ENCODE results near the gene F13B.

F13B gene

GRCh38 chr1:197041486-197042353 lies 25.3 kb downstream of the F13B start:
- TF ChIP-seq TAF1 (IDR thresholded peaks at IDR 0.05; ENCODE audit: borderline replicate concordance, insufficient read depth, low read length), result no peak
- TF ChIP-seq POLR2AphosphoS5 (IDR thresholded peaks at IDR 0.05; ENCODE audit: low read depth, low read length), result no peak
- no peak for TF ChIP-seq REST (IDR thresholded peaks at IDR 0.05; ENCODE audit: insufficient read depth in 1 of 2, low read depth in 2 of 2, low read length in 2 of 2)
- no peak for TF ChIP-seq FOXP2 (optimal IDR thresholded peaks at IDR 0.05; ENCODE audit: borderline replicate concordance, extremely low read depth, extremely low read length, insufficient read depth)
- no peak for TF ChIP-seq SIN3A (IDR thresholded peaks at IDR 0.05; ENCODE audit: borderline replicate concordance, insufficient read depth, low read length)

GRCh38 chr1:197036861-197037260 lies 30.2 kb downstream of the F13B start:
- no peak for TF ChIP-seq TAF1 (IDR thresholded peaks at IDR 0.05; ENCODE audit: borderline replicate concordance, insufficient read depth, low read length)
- TF ChIP-seq FOXP2 (optimal IDR thresholded peaks at IDR 0.05; ENCODE audit: borderline replicate concordance, extremely low read depth, extremely low read length, insufficient read depth), result no peak
- no peak for TF ChIP-seq SIN3A (IDR thresholded peaks at IDR 0.05; ENCODE audit: borderline replicate concordance, insufficient read depth, low read length)
- no peak for TF ChIP-seq POLR2AphosphoS5 (IDR thresholded peaks at IDR 0.05; ENCODE audit: low read depth, low read length)
- no peak for TF ChIP-seq REST (IDR thresholded peaks at IDR 0.05; ENCODE audit: insufficient read depth in 1 of 2, low read depth in 2 of 2, low read length in 2 of 2)

GRCh38 chr1:197029749-197030148 lies 37.3 kb downstream of the F13B start:
- no peak for TF ChIP-seq FOXP2 (optimal IDR thresholded peaks at IDR 0.05; ENCODE audit: borderline replicate concordance, extremely low read depth, extremely low read length, insufficient read depth)
- no peak for TF ChIP-seq REST (IDR thresholded peaks at IDR 0.05; ENCODE audit: insufficient read depth in 1 of 2, low read depth in 2 of 2, low read length in 2 of 2)
- TF ChIP-seq POLR2AphosphoS5 (IDR thresholded peaks at IDR 0.05; ENCODE audit: low read depth, low read length), result no peak
- no peak for TF ChIP-seq SIN3A (IDR thresholded peaks at IDR 0.05; ENCODE audit: borderline replicate concordance, insufficient read depth, low read length)
- TF ChIP-seq TAF1 (IDR thresholded peaks at IDR 0.05; ENCODE audit: borderline replicate concordance, insufficient read depth, low read length), result no peak

GRCh38 chr1:197027359-197027758 lies 39.7 kb downstream of the F13B start:
- TF ChIP-seq TAF1 (IDR thresholded peaks at IDR 0.05; ENCODE audit: borderline replicate concordance, insufficient read depth, low read length), result no peak

GRCh38 chr1:197024460-197024859 lies 42.6 kb downstream of the F13B start:
- TF ChIP-seq POLR2AphosphoS5 (IDR thresholded peaks at IDR 0.05; ENCODE audit: low read depth, low read length), result no peak
- no peak for TF ChIP-seq SIN3A (IDR thresholded peaks at IDR 0.05; ENCODE audit: borderline replicate concordance, insufficient read depth, low read length)
- no peak for TF ChIP-seq TAF1 (IDR thresholded peaks at IDR 0.05; ENCODE audit: borderline replicate concordance, insufficient read depth, low read length)
- TF ChIP-seq REST (IDR thresholded peaks at IDR 0.05; ENCODE audit: insufficient read depth in 1 of 2, low read depth in 2 of 2, low read length in 2 of 2), result no peak
- no peak for TF ChIP-seq FOXP2 (optimal IDR thresholded peaks at IDR 0.05; ENCODE audit: borderline replicate concordance, extremely low read depth, extremely low read length, insufficient read depth)

Measured in PFSK-1 (cell line).